CD8-positive, alpha-beta memory T cell (primary cell): ENCODE results near the gene SMIM10L2A. TPM values are rescaled to one million over a fixed set of nuclear protein-coding genes. Genes with fewer than 3 reads are reported as not detected.

Experiments
- CTCF ChIA-PET: fragments of 350-600 bp; sonication (Branson Sonifier 250); formaldehyde crosslinking; loops from one replicate; lab custom pipeline; 2021; ENCODE audit warnings: antibody characterized with exemption; lab: Charles Lee
- POLR2A ChIA-PET: fragments of 350-600 bp; sonication (Branson Sonifier 250); formaldehyde crosslinking; loops from one replicate; lab custom pipeline; 2021; ENCODE audit warnings: antibody characterized with exemption; lab: Charles Lee
- DNase-seq, 5 donors: peaks; one replicate each; pipeline versions ENCODE4 v3.0.0 to v3.0.0-alpha.2; 2020 to 2022; ENCODE audit warnings: mixed read lengths in 1 of 5
- H3K27ac ChIP-seq: one replicate; pipeline ENCODE4 v1.7.0; 2013; ENCODE audit warnings: low read depth, mild to moderate bottlenecking, low read length, moderate library complexity
- H3K27me3 ChIP-seq: 2 replicates; pipeline ENCODE4 v1.7.0; 2013; ENCODE audit warnings: low read length, mild to moderate bottlenecking; ENCODE audit not compliant: insufficient read depth, poor library complexity, severe bottlenecking
- H3K36me3 ChIP-seq: 2 replicates; pipeline ENCODE4 v1.7.0; 2013; ENCODE audit warnings: mild to moderate bottlenecking, low read length, moderate library complexity; ENCODE audit not compliant: insufficient read depth
- H3K4me1 ChIP-seq: 2 replicates; pipeline ENCODE4 v1.7.0; 2013; ENCODE audit warnings: mild to moderate bottlenecking, low read length, moderate library complexity; ENCODE audit not compliant: insufficient read depth
- H3K4me3 ChIP-seq: 2 replicates; pipeline ENCODE4 v1.7.0; 2013; ENCODE audit warnings: mild to moderate bottlenecking, low read length
- H3K9me3 ChIP-seq: 2 replicates; pipeline ENCODE4 v1.7.0; 2013; ENCODE audit warnings: mild to moderate bottlenecking, low read length
- H3K27ac Mint-ChIP-seq, 8 donors: one replicate each; pipeline ENCODE4 v1.8.0; 2020 to 2021; ENCODE audit warnings: mixed read lengths in 8 of 8, mild to moderate bottlenecking in 6 of 8, inconsistent platforms in 3 of 8, moderate library complexity in 3 of 8
- H3K27me3 Mint-ChIP-seq, 2 donors: one replicate each; pipeline ENCODE4 v1.8.0; 2020 to 2021; ENCODE audit warnings: mixed read lengths in 2 of 2, mild to moderate bottlenecking in 1 of 2, moderate library complexity in 1 of 2
- H3K36me3 Mint-ChIP-seq, 3 donors: one replicate each; pipeline ENCODE4 v1.8.0; 2020 to 2021; ENCODE audit warnings: mixed read lengths in 3 of 3, inconsistent platforms in 1 of 3, mild to moderate bottlenecking in 1 of 3
- H3K4me1 Mint-ChIP-seq, 3 donors: one replicate each; pipeline ENCODE4 v1.8.0; 2020 to 2021; ENCODE audit warnings: mixed read lengths in 3 of 3, inconsistent platforms in 1 of 3, mild to moderate bottlenecking in 1 of 3
- H3K4me3 Mint-ChIP-seq, 7 donors: one replicate each; pipeline ENCODE4 v1.8.0; 2020 to 2021; ENCODE audit warnings: mixed read lengths in 7 of 7, mild to moderate bottlenecking in 6 of 7, moderate library complexity in 4 of 7, inconsistent platforms in 2 of 7
- H3K9me3 Mint-ChIP-seq, 5 donors: one replicate each; pipeline ENCODE4 v1.8.0; 2020 to 2022; ENCODE audit warnings: mixed read lengths in 5 of 5, mild to moderate bottlenecking in 3 of 5, moderate library complexity in 2 of 5, inconsistent platforms in 1 of 5
- polyA plus RNA-seq: library from polyadenylated mRNA; unstranded; fragments of 300-500 nt; fragmentation: Illumina TruSeq; gene quantifications from one replicate; pipeline ENCODE4 v1.2.3, GENCODE V29; 2021
- total RNA-seq, 2 experiments: library from RNA; stranded (reverse); gene quantifications; one replicate each; pipeline ENCODE4 v1.2.3, GENCODE V29; 2021

Gene SMIM10L2A
- total and polyA plus RNA-seq, 3 experiments from 2014 or later, result 0.10 to 0.62 (median 0.48) TPM

- POLR2A ChIA-PET, result no interaction called here
These were observed 11.9 kb downstream of the SMIM10L2A start for GRCh38 chrX:135433531-135434257.

GRCh38 chrX:135434258-135435138 lies 12.8 kb downstream of the SMIM10L2A start:
- Histone ChIP-seq H3K4me1 (no peaks in the 10 kb centered on the region), H3K4me3 (no peak overlapping the region), H3K27ac (no peak overlapping the region), H3K27me3 (no peaks in the 10 kb centered on the region), H3K36me3 (no peaks in the 10 kb centered on the region), H3K9me3 (no peaks in the 10 kb centered on the region)
- DNase-seq, result no peak
- Mint-ChIP-seq H3K4me3 (no peak overlapping the region), H3K27ac (peak overlapping the region in 1 of 8 donors; percentile 85), H3K36me3 (no peaks in the 10 kb centered on the region), H3K27me3 (peaks cover 1 to 8% of the 10 kb centered on the region in 2 donors), H3K4me1 (no peaks in the 10 kb centered on the region), H3K9me3 (peaks cover 5 to 13% (median 7%) of the 10 kb centered on the region in 5 donors)
- CTCF ChIA-PET, result no interaction called here
- POLR2A ChIA-PET, result no interaction called here

More at GRCh38 chrX:135433531-135434257, 11.9 kb downstream of the SMIM10L2A start:
- Mint-ChIP-seq H3K4me3 (no peak overlapping the region), H3K36me3 (no peaks in the 10 kb centered on the region), H3K27ac (no peak overlapping the region), H3K4me1 (no peaks in the 10 kb centered on the region), H3K9me3 (peaks cover 5 to 13% (median 7%) of the 10 kb centered on the region in 5 donors), H3K27me3 (peaks cover 2 to 13% of the 10 kb centered on the region in 2 donors)
- Histone ChIP-seq H3K27me3 (no peaks in the 10 kb centered on the region), H3K4me3 (no peak overlapping the region), H3K4me1 (no peaks in the 10 kb centered on the region), H3K27ac (no peak overlapping the region), H3K36me3 (no peaks in the 10 kb centered on the region), H3K9me3 (no peaks in the 10 kb centered on the region)
- CTCF ChIA-PET, result no interaction called here
- no peak for DNase-seq

GRCh38 chrX:135435139-135435922 lies 13.6 kb downstream of the SMIM10L2A start:
- no peaks in the 10 kb centered on the region for H3K4me1 ChIP-seq
- Mint-ChIP-seq H3K36me3 (no peaks in the 10 kb centered on the region), H3K4me1 (no peaks in the 10 kb centered on the region), H3K4me3 (no peak overlapping the region), H3K27me3 (peaks cover 2 to 4% of the 10 kb centered on the region in 2 donors), H3K27ac (peak overlapping the region in 1 of 8 donors; percentile 36), H3K9me3 (peaks cover 5 to 13% (median 7%) of the 10 kb centered on the region in 5 donors)
- POLR2A ChIA-PET, result no interaction called here
- H3K27me3 ChIP-seq, result no peaks in the 10 kb centered on the region
- DNase-seq, result no peak
- H3K4me3 ChIP-seq, result no peak overlapping the region
- H3K27ac ChIP-seq, result no peak overlapping the region
- no peaks in the 10 kb centered on the region for H3K36me3 ChIP-seq
- CTCF ChIA-PET, result no interaction called here
- no peaks in the 10 kb centered on the region for H3K9me3 ChIP-seq

GRCh38 chrX:135435933-135436332 lies 14.2 kb downstream of the SMIM10L2A start:
- H3K36me3 Mint-ChIP-seq, result no peaks in the 10 kb centered on the region
- no peak for DNase-seq
- POLR2A ChIA-PET, result no interaction called here
- no peak overlapping the region for H3K27ac Mint-ChIP-seq
- no peak overlapping the region for H3K4me3 Mint-ChIP-seq
- CTCF ChIA-PET, result no interaction called here
- no peaks in the 10 kb centered on the region for H3K27me3 ChIP-seq
- no peak overlapping the region for H3K27ac ChIP-seq
- no peaks in the 10 kb centered on the region for H3K4me1 ChIP-seq
- peaks cover 0 to 4% of the 10 kb centered on the region in 2 donors for H3K27me3 Mint-ChIP-seq
- H3K4me3 ChIP-seq, result no peak overlapping the region
- H3K9me3 Mint-ChIP-seq, result peaks cover 5 to 7% (median 5%) of the 10 kb centered on the region in 5 donors
- no peaks in the 10 kb centered on the region for H3K9me3 ChIP-seq
- H3K4me1 Mint-ChIP-seq, result no peaks in the 10 kb centered on the region
- no peaks in the 10 kb centered on the region for H3K36me3 ChIP-seq

- no peak for DNase-seq
- CTCF ChIA-PET, result no interaction called here
- no peak overlapping the region for H3K4me3 Mint-ChIP-seq
- H3K27ac Mint-ChIP-seq, result no peak overlapping the region
- no peaks in the 10 kb centered on the region for H3K4me1 Mint-ChIP-seq
- Histone ChIP-seq H3K9me3 (no peaks in the 10 kb centered on the region), H3K4me3 (no peak overlapping the region), H3K4me1 (no peaks in the 10 kb centered on the region), H3K36me3 (no peaks in the 10 kb centered on the region), H3K27ac (no peak overlapping the region), H3K27me3 (no peaks in the 10 kb centered on the region)
- peaks cover 0 to 4% of the 10 kb centered on the region in 2 donors for H3K27me3 Mint-ChIP-seq
- H3K36me3 Mint-ChIP-seq, result no peaks in the 10 kb centered on the region
- H3K9me3 Mint-ChIP-seq, result peaks cover 0 to 4% (median 2%) of the 10 kb centered on the region in 5 donors
- POLR2A ChIA-PET, result no interaction called here
These were observed 14.7 kb downstream of the SMIM10L2A start for GRCh38 chrX:135436456-135436855.

GRCh38 chrX:135436966-135437866 lies 15.5 kb downstream of the SMIM10L2A start:
- Mint-ChIP-seq H3K36me3 (no peaks in the 10 kb centered on the region), H3K4me1 (no peaks in the 10 kb centered on the region), H3K4me3 (no peak overlapping the region), H3K27me3 (peaks cover 0 to 4% of the 10 kb centered on the region in 2 donors), H3K27ac (no peak overlapping the region), H3K9me3 (no peaks in the 10 kb centered on the region)
- Histone ChIP-seq H3K27me3 (no peaks in the 10 kb centered on the region), H3K36me3 (no peaks in the 10 kb centered on the region), H3K9me3 (no peaks in the 10 kb centered on the region), H3K27ac (no peak overlapping the region), H3K4me3 (no peak overlapping the region), H3K4me1 (no peaks in the 10 kb centered on the region)
- CTCF ChIA-PET, result no interaction called here
- no peak for DNase-seq
- POLR2A ChIA-PET, result no interaction called here
